Stimulated activated naive CD4-positive, alpha-beta T cell treated with Interleukin-2 at 50 U/mL for 16 hours (primary cell): Measurements from ENCODE around the gene FUCA1.
"Not testable (repeated sequence)": the region's sequence is repeated elsewhere in the genome, so short reads cannot be mapped to it uniquely, and the experiment has no call there.

ENCODE experiments used
- DNase-seq: peaks from one replicate; lab custom pipeline; 2025; lab: John Stamatoyannopoulos, UW

FUCA1 gene

DNA sequence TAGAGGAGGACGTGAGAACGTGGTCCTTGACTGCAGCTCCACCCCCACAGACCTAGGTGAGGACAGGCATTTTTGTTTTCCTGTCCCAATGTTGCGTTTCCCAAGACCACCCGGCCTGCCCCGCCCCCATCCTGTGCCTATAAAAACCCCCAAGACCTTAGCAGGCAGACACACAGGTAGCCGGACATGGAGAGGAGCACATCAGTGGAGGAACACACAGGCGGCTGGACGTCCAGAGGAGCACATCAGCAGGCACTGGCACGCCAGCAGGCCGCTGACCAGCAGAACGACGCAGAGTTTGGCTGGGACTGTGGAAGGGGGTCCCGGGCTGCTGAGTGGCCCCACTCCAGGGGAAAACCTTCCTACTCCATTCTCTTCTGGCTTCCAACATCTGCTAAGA is 30.2 kb downstream of the FUCA1 start:
- DNase-seq, result no peak

DNA sequence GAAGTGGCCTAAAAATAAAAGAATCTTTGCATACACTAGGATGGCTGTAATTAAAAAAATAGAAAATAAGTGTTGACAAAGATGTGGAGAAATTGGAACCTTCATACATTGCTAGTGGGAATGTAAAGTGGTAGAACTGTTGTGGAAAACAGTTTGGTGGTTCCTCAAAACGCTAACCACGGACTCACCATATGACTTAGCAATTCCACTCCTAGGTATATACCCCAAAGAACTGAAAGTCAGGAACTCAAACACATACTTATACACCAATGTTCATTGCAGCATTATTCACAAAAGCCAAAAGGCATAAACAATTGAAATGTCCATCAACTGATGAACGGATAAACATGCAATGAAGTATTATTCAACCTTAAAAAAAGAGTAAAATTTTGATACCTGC is 32.1 kb downstream of the FUCA1 start:
- no peak for DNase-seq

DNA sequence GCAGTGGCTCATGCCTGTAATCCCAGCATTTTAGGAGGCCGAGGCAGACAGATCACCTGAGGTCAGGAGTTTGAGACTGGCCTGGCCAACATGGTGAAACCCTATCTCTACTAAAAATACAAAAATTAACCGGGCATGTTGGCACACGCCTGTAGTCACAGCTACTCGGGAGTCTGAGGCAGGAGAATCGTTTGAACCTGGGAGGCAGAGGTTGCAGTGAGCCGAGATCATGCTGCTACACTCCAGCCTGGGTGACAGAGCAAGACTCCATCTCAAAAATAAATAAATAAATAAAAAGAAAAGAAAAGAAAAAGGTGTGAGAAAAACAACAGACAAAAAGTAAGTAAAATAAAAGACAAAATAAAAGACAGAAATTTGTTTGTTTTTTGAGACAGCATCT is 33.9 kb downstream of the FUCA1 start:
- DNase-seq, result not testable (repeated sequence)

DNA sequence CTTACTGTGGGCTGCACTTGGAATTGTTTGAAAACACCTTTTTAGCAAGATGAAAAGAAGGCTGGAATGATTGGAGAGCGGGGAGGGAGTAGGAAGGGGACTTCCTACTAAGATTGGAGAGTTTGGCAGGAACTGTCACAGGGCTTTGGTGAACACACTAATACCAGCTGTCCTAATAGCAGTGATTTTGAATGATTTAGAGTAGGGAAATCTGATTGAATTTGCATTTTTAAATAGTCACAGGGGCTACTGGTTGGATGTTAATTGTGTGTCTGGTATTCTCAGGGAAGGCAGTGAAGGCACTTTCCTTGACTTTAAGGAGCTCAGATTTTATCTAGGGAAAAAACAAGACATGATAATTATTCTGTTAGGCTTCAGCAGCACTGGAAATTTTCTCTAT is 40.4 kb downstream of the FUCA1 start:
- no peak for DNase-seq

DNA sequence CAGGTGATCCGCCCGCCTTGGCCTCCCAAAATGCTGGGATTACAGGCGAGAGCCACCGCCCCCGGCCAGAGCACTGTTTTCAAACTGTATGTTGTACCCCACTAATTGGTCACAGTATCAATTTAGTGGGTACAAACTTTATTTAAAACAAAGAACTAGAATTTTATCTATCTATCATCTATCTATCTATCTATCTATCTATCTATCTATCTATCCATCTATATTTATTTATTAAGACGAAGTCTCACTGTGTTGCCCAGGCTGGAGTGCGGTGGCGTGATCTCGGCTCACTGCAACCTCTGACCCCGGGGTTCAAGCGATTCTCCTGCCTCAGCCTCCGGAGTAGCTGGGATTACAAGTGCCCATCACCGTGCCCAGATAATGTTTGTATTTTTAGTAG is 41.5 kb downstream of the FUCA1 start:
- DNase-seq, result not testable (repeated sequence)

DNA sequence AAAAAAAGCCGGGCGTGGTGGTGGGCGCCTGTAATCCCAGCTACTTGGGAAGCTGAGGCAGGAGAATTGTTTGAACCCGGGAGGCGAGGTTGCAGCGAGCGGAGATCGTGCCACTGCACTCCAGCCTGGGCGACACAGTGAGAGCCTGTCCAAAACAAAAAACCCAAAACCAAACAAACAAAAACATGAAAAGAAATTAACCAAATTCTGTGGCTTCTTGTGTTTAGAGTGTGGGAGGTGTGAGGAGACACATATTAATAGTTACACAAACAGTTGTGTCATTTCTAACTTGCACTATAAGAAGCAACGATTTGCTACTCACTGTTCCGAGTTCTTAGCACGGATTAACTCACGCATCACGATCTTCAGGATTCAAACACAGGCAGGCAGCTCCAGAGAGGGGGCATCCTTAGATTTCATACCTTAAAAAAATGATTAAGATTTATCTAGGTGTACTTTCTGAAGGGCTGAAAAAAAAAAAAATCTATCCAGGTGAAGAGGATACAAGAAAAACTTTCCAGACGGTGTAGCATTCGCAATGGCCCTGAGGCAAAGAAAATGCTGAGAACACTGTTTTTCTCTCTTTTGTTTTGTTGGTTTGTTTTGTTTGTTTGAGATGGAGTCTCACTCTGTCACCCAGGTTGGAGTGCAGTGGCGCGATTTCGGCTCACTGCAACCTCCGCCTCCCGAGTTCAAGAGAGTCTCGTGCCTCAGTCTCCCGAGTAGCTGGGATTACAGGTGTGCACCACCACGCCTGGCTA is 42.1 kb downstream of the FUCA1 start:
- DNase-seq, result peak; percentile 15

DNA sequence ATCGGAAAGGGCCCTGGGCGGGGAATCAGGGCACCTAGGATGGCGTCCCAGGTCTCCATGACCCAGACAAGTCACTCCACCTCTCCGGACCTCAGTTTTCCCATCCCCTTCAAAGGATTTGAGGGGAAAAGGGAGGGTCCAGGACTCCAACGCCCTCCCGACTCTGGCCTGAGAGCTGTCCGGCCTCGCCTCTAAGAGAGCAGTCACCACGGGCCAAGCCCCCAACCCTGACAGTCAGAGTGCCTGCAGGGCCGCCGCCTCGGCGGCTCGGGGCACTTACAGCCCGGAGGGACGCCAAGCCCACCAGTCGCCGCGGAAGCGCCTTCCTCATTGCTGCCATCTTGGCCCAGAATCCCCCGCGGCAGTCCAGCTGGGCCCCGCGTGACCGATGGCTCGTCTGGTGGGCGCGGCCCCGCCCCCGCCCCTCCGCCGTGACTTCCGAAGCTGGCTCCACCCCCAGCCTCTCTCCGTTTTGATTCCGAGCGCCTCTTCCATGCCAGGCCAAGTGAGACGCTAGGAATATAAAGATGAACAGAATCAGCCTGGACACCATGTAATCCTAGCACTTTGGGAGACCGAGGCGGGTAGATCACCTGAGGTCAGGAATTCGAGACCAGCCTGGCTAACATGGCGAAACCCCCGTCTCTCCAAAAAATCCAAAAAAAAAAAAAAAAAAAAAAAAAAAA is 42.9 kb downstream of the FUCA1 start, which contains the start of gene HMGCL:
Gene HMGCL, minus strand, starts transcription at position 354 of the 686 bp plus-strand sequence. Its CDS starts 14 bp downstream, at position 340.
- DNase-seq, result peak; percentile 89

DNA sequence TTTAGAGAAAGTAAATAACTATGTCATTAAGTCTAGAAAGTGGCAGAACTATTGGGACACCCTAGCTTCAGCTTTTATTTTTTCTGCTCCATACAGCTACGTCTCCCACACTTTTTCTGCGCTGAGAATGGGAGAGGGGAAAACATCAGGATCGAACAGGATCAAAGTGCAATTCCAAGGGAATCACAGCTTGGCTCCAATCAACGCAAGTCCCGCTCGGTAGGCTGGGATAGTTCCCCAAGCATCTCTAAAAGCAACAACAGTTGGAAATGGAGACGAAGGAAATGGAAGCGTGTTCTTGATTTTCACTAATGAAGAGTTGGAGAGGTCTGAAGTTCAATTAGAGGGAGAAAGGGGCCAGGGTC is 43.4 kb downstream of the FUCA1 start:
- no peak for DNase-seq

DNA sequence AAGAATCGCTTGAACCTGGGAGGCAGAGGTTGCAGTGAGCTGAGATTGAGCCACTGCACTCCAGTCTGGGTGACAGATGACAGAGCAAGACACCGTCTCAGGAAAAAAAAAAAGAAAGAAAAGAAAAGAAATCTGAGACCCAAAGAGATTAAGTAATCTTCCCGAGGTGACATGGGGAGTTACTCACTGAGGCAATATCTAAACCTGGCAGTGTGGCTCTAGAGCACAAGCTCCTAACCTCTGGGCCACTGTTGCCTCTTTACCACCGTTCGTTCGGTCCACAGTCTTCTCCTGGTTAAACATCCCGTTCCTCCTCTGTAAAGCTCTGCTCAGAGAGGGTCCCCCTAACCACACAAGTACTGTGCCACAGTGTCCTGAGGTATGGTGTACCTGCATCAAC is 44.3 kb downstream of the FUCA1 start:
- DNase-seq, result no peak

DNA sequence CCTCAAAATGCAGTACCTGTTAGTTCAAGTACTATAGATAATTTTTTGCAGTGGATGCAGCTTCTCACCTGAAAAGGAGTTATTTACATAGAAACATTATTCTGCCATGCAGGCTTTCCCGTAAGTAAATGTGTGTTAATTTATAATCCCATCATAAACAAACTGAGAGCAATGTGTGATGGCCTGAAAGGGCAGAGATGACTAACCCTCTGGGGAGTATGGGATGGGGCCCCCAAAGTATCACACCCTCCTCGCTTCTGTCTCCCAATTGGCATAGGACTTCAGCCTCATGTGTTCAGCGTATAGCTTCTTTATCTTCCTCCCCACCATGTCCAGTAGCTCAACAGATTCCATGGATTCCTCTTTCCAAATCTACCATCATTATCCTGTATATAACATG is 50.5 kb downstream of the FUCA1 start:
- no peak for DNase-seq

DNA sequence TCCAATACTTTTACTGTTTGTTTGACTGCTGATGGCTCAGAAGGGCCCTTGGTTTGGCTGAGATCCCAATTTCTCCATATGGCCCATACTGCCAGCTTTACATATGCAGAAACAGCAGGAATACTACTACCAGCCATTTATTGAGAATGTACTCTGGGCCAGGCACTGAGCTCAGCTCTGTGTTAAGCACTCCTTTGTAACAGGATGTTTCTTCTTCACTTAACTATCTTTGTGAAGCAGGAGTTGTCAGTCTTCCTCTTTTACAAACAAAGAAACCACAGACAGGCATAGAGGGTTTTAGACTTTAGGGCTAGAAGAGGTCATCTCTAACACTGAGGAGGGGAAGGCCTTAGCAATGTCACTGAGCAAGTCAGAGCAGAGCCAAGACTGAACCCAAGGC is 51.2 kb downstream of the FUCA1 start:
- DNase-seq, result no peak

DNA sequence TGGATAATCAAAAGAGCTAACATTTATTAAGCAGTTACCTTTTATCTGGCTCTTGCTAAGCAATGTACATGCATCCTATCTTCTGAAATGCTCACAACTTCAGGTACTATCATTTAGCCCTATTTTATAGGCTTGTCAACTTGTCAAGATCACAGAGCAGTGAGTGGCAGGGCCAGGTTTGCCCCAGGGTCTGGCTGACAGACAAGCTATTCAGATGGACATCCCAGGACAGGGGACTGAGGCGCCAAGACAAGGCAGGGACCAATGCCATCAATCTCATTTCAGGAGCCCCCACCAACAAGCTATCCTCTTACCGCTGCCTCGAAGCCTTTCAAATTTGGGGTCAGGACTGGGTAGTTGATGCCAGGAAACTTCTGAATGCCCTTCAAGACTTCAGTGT is 51.7 kb downstream of the FUCA1 start:
- no peak for DNase-seq

DNA sequence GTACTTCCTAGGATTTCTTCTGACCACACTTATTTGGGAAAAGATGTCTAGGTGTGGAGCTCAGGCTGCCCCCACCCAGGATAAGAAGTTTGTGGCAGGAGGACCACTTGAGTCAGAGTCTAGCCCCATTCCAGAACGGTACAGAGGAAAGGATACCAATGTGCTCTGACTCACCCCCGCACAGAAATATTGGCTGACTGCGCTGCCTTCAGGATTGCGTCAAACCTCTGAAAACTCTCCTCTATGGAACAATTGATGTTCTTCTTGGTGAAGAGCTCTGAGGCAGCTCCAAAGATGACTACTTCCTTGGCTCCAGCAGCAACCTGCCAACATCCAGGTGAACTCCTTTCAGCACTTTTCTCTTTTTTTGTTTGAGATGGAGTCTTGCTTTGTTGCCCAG is 54.1 kb downstream of the FUCA1 start:
- DNase-seq, result no peak

DNA sequence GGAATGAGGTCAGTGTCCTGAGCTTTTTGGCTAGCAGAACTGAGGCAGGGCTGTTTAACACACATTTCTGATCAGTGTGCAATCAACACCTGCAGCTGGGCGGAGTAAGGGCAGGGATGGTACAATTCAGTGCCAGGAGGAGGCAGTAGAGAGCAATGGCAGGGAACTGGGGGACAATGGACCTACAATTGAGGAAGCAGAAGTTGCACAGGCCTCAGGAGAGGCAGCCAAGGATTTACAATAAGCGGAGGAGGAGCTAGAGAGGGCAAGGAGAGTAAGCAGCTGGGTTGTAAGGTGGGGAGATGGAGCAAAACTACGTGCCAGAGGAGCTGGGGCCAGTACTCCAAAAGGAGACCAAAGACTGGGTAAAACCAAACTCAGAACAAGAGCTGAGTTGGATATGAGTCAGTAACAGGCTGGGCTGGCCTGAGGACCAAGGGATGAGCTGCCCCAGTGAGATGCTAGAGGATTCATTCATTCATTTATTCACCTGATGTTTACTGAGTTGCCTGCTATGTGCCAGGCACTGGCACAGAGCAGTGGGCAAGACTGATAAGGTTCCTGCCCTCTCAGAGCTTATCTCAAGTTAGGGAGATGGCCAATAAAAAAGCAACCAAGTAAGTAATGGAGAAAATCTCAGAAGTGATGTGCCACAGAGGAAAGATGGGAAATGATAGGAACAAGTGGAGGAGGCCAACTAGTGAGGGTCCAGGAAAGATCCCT is 57.1 kb downstream of the FUCA1 start:
- DNase-seq, result peak; percentile 45

DNA sequence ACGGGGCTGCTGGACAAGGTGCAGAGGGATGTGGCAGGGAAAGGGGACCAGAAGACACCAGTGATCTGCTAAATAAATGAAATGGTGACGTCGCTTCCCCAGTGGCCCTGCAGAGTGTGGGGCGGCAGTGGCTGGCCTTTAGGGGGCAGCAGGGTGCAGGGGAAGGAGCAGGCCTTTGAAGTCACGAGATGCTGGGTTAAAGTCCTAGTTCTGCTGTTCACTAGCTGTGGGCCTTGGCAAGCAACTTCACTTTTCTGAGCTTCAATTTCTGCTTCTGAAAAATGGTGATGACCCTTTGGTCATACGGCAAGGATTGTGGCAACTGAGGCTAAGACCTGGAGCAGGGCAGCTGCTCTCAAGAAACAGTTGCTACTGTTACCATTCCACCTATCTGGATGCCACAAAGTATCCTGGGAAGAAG is 58.3 kb downstream of the FUCA1 start:
- peak; percentile 78 for DNase-seq

DNA sequence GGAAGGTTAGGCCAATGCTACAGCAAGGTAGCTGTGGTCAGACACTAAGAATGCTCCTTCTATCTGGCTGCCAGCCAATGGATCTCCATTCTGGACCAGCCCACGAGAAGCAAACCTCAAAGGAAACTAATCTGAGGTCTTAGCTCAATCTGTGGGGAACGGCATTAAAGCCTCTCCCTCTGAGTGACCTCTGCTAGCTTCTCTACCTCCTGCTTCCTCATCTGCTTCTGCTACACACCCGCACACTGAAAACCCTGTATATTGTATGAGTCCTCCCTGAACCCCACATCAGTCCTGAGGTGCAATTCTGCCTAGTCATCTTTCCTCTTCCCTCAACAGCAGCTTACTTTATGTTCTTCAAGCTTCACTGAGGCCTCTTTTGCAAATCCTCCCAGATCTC is 60.6 kb downstream of the FUCA1 start:
- DNase-seq, result no peak

DNA sequence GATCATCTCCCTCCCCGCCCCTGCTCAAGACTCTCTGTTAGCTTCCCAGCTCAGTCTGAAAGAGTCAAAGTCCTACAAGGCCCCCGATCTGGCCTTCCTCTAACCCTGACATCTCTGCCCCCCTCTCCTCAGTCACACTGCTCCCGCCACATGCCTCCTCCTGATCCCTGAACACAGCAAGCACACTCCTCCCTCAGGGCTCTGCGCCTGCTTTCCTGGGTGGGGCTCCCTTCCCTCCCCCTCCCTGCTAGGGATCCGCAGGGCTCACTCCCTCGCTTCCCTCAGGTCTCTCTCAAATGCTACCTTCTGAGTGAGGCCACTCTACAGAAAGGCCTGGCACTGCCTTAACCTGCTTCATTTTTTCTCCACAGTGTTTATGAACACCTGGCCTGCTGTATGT is 61.8 kb downstream of the FUCA1 start:
- no peak for DNase-seq

DNA sequence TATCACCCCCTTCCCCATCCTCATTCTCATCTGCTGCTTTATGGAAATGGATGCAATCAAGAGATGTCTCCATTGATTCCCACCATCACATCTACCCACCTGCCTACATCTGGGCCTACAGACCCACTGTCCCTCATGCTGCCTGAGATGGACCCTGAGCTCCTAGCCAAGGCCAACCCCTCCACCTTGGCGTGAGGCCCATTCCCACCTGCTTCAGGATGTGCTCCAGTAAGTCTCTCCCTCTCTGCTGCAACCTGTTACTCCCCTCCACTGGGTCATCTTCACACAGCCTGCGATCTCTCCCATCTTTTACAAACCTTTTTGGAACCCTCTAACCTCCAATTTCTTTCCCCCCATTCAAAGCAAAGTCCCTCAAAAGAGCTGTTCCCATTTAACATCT is 63.1 kb downstream of the FUCA1 start:
- no peak for DNase-seq

DNA sequence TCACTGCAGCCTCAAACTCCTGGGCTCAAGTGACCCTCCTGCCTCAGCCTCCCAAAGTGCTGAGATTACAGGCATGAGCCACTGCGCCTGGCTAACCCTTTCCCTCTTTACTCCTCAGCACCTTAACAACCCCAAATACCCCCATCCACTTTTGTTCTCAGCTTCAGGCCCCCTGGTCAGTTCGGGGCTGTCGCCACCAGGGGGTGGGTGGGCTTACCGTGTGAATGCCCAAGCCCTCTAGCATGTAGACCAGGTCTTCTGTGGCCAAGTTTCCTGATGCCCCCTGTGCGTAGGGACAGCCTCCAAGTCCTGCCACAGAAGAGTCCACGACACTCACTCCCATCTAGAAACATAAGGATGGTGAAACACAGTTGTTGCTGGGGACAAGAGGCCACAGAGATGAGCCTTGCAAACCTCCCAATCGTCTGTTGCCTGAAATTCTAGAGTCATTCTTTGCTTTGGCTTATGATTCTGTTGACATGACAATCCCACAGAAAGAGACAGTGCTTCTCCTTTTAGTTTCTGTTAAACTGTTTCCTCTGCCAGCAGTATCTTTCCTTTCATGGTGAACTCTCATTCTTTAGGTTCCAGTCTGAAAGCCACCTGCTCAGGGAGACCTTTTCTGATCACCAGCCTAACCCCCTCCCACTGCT is 63.8 kb downstream of the FUCA1 start:
- DNase-seq, result no peak

DNA sequence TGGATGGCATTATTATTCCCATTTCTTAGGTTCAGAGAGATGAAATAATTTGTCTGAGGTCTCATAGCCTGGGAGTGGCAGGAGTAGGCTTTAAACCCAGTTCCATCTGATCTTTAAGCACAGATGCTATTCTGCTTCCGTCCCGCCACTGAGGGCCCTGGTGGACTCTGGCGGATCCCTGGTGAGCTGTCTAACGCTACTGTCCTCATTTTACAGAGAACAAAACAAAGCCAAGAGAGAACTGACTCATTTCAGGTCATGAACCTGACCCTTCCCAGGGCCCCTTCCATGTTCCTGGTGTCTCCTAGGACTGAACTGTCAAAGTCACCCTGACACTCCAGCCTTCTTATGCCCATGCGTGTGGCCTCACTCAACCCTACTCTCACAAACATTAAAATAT is 64.4 kb downstream of the FUCA1 start:
- DNase-seq, result no peak

DNA sequence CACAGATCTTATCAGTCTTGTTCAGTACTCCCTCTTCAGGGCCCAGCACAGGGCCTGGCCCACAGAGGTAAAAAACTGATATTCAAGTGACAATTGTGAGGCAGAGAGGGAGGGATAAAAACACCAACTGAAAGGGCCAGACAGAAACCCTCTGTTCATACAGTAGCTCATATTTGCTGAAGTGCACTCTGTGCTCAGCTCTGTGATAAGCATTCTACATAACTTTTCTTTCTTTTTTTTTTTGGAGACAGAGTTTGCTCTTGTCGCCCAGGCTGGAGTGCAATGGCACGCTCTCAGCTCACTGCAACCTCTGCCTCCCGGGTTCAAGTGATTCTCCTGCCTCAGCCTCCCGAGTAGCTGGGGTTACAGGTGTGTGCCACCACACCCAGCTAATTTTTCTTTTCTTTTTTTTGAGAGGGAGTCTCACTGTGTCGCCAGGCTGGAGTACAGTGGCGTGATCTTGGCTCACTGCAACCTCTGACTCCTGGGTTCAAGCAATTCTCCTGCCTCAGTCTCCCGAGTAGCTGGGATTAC is 65.2 kb downstream of the FUCA1 start:
- not testable (repeated sequence) for DNase-seq

DNA sequence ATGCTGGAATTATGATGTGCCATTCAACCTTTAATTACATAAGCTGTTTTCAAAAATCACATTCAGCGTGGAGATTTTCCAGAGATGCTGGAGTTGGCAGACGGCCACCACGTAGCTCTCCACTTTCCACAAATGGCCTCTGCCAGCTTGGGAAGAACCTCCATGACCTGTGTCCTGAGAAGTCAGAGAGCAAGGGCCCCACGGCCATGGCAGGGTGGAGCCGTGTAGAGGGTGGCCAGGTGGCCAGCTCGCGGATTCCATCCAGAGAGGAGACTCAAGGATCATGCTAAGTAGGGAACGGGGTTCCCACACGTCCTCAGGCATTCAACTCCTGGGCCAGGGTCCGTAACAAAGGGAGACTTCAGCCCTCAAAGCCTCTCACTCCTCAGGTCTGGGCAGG is 66.2 kb downstream of the FUCA1 start:
- DNase-seq, result no peak
